ENCODE results near the gene THRB.

THRB gene

GRCh38 chr3:24344784-24345439 lies 149.7 kb downstream of the THRB start:
- DNase-seq = no peak

GRCh38 chr3:24343084-24343783 lies 151.4 kb downstream of the THRB start:
- peak in 1 of 5 experiments; percentile 29 for DNase-seq

- no peak for DNase-seq
These were observed 152.4 kb downstream of the THRB start for GRCh38 chr3:24342275-24342674.

- DNase-seq = no peak
These were observed 153.0 kb downstream of the THRB start for GRCh38 chr3:24341668-24342067.

- DNase-seq = no peak
These were observed 153.7 kb downstream of the THRB start for GRCh38 chr3:24340966-24341365.

GRCh38 chr3:24340161-24340560 lies 154.5 kb downstream of the THRB start:
- DNase-seq = no peak

GRCh38 chr3:24339266-24339825 lies 155.3 kb downstream of the THRB start:
- DNase-seq = no peak

GRCh38 chr3:24338409-24339130 lies 156.1 kb downstream of the THRB start:
- no peak for DNase-seq

GRCh38 chr3:24336101-24336500 lies 158.5 kb downstream of the THRB start:
- no peak for DNase-seq

- DNase-seq = no peak
These were observed 162.6 kb downstream of the THRB start for GRCh38 chr3:24332092-24332491.

- DNase-seq = no peak
These were observed 171.4 kb downstream of the THRB start for GRCh38 chr3:24323272-24323671.

GRCh38 chr3:24320601-24321000 lies 174.0 kb downstream of the THRB start:
- DNase-seq = no peak

GRCh38 chr3:24318677-24319287 lies 175.9 kb downstream of the THRB start:
- no peak for DNase-seq

- DNase-seq = no peak
These were observed 177.7 kb downstream of the THRB start for GRCh38 chr3:24316887-24317383.

- DNase-seq = no peak
These were observed 178.7 kb downstream of the THRB start for GRCh38 chr3:24315971-24316370.

GRCh38 chr3:24315356-24315755 lies 179.3 kb downstream of the THRB start:
- no peak for DNase-seq

- no peak for DNase-seq
These were observed 182.8 kb downstream of the THRB start for GRCh38 chr3:24311881-24312280.

- no peak for DNase-seq
These were observed 183.8 kb downstream of the THRB start for GRCh38 chr3:24310887-24311286.

- no peak for DNase-seq
These were observed 188.1 kb downstream of the THRB start for GRCh38 chr3:24306518-24306917.

GRCh38 chr3:24305795-24306467 lies 188.7 kb downstream of the THRB start:
- no peak for DNase-seq

GRCh38 chr3:24303057-24303754 lies 191.4 kb downstream of the THRB start:
- DNase-seq = no peak

GRCh38 chr3:24302396-24302795 lies 192.3 kb downstream of the THRB start:
- no peak for DNase-seq

All from T-helper 2 cell (primary cell).